IMR-90 (cell line): ENCODE results near the gene TBCD.

Experiments
- CTCF ChIP-seq: conservative IDR thresholded peaks from 2 replicates; pipeline ENCODE4 v1.5.1; 2012; ENCODE audit warnings: mild to moderate bottlenecking, low read depth, low read length, improper control_type of control experiment
- MAFK ChIP-seq: IDR thresholded peaks from 2 replicates; pipeline ENCODE4 v1.6.1; 2012; ENCODE audit warnings: low read depth, low read length, improper control_type of control experiment
- NFE2L2 ChIP-seq: fragments of 150-350 bp; IDR thresholded peaks from 2 replicates; pipeline ENCODE4 v1.6.1; 2016; ENCODE audit warnings: low read depth, mild to moderate bottlenecking, low read length
- POLR2A ChIP-seq: IDR thresholded peaks from 2 replicates; pipeline ENCODE4 v1.6.1; 2012; ENCODE audit warnings: mild to moderate bottlenecking, low read depth, low read length
- RFX5 ChIP-seq: IDR thresholded peaks from 2 replicates; pipeline ENCODE4 v1.8.0; 2012; ENCODE audit warnings: low read depth, mild to moderate bottlenecking, low read length, moderate library complexity

- TF ChIP-seq CTCF (no peak), POLR2A (no peak), RFX5 (no peak), NFE2L2 (no peak), MAFK (no peak)
These were observed 238.0 kb downstream of the TBCD start for GRCh38 chr17:82989881-82990280.
